Activated T-cell treated with anti-CD3 and anti-CD28 coated beads, Interleukin-2, amount 50 U/mL, for 48 hours (primary cell): ENCODE results near the gene UBXN11.
A peak's percentile ranks its signal among the peaks of the same experiment; 100 is the strongest.
"Not testable (repeated sequence)": the region's sequence is repeated elsewhere in the genome, so short reads cannot be mapped to it uniquely, and the experiment has no call there.

Experiments used
- DNase-seq, 2 experiments: peaks; one replicate each; pipeline ENCODE4 v3.0.0-alpha.2; 2020

Gene UBXN11

GRCh38 chr1:26336477-26337205, 30.2 kb upstream of the UBXN11 start:
- DNase-seq: peak; percentile 90 to 92

DNA sequence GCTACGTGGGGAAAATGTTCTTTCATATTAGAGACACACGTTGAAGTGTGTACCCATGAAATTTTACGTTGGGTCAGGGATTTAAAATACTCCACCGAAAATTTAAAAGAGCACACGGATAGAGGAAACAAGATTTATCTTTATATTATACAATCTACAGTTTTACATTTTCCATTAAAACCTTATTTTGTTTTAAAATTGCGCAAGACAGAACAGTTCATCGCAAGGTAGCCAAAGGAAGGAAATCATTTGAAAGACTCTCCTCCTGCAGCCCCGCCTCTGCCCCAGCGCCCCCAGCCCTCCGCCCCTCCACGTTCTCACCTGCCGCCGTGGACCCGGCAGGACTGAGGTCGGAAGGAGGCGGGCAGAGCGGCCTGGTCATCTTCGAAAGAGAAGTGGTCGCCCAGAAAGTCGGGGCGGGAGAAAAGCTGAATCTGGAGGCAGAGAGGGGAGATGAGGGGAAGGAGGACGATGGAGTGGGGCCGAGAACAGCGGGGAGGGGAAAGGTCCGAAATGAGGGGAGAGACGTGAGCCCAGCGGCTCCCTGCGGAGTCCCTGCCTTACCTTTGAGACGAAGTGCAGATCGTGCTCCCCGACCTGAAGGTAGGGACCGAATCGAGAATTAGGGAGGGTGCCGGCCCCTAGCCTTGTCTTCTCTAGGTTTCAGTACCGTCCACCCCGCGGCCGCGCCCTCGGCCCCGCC, 29.5 kb upstream of the UBXN11 start:
- no peak for DNase-seq

DNA sequence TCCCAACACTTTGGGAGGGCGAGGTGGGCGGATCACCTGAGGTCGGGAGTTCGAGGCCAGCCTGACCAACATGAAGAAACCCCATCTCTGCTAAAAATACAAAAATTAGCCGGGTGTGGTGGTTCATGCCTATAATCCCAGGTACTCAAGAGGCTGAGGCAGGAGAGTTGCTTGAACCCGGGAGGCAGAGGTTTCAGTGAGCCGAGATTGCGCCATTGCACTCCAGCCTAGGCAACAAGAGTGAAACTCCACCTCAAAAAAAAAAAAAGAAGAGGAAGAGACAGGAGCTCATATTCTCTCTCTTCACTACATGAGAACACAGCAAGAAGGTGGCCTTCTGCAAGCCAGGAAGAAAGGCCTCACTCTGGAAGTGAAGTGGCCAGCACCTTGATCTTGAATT, 26.9 kb upstream of the UBXN11 start:
- DNase-seq: not testable (repeated sequence)

GRCh38 chr1:26330276-26330675, 23.8 kb upstream of the UBXN11 start:
- DNase-seq: no peak

- DNase-seq: not testable (repeated sequence)
Measured at GRCh38 chr1:26329380-26329779, 22.9 kb upstream of the UBXN11 start.

DNA sequence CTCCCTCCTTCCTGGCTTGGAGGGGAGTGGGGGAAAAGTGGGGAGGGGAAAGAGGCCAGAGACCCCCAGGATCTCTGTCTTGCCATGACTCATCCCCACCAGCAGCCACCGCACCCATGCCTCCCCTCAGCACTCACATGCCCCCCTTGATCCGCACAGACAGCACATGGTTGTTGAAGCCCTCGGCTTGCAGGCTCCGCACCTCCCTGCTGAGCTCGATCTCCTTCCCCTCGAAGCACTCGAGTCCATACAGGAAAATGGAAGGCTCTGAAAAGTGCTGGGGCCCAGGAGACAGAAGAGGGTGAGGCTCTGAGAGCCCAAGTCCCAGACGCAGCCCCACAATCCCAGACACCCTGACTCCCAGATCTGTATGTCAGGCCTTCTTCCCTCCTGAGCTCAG, 22.2 kb upstream of the UBXN11 start:
- no peak for DNase-seq

GRCh38 chr1:26327956-26328362, 21.5 kb upstream of the UBXN11 start:
- no peak for DNase-seq

GRCh38 chr1:26324550-26324949, 18.1 kb upstream of the UBXN11 start:
- no peak for DNase-seq

- DNase-seq: no peak
Measured at GRCh38 chr1:26323382-26323781, 16.9 kb upstream of the UBXN11 start.

DNA sequence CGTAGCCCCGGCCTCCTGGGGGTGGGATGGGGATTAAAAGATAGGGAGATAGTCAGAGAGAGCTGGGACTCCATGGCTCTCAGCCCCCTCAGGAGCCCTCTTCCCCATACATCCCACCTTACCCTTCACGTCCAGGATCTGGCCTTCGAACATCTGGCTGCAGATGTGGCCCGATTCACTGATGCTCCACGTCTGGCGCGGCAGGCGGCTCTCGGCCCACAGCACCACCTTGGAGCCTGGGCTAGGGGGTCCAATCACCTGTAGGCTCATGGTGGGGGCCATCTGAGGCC, 15.6 kb upstream of the UBXN11 start:
- DNase-seq: no peak

DNA sequence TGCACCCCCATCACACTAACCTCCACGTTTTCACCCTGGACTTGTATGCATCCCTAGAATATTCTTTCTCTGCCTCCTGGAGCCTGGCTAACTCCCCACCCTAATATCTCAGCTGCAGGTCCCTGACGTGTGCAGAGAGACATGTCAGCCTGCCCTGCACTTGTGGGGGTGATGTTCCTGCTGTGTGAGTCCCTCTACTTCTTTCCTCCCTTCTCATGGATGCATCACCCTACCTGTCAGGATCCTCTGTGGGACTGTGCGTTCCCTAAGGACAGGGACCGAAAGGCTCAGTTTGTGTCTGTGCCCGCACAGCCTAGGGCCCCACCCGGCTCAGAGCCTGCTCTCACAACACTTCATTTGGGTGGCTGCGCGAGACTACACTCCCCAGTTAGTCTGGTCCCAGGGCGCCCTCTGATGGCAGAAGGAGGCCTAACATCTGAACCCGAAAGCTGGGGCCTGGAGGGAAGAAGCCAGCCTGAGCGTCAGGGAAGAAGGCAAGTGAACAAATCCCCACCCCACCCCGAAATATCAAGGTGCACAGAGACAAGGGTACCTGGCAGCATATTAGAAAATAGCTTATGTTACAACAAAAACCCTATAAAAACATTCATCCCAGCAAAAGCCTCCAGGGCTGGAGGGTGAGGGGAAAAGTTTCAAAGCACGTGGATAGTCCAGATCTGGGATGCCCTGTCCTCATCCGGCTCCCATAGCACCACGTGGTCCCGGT, 15.0 kb upstream of the UBXN11 start:
- peak; percentile 99 to 100 for DNase-seq

DNA sequence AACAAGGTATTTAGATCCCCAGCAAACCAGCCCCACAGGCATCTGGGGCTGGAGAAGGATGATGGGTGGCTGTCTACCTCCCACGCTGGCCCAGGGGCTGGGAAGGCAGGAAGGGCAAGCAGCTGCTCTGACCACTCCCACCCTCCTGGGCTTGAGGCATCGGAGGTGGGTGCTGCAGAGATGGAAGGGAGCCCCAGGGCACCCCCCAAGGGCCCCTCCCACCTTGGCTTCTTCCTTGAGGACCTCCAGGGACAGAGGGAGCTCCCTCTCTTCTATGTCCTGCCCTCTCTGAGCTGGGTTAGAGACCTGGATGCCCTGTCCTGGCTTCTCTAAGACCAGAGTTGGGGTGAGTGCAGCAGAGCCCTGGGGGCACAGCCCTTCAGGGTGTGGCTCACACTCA, 14.5 kb upstream of the UBXN11 start:
- peak in 1 of 2 experiments; percentile 26 for DNase-seq

DNA sequence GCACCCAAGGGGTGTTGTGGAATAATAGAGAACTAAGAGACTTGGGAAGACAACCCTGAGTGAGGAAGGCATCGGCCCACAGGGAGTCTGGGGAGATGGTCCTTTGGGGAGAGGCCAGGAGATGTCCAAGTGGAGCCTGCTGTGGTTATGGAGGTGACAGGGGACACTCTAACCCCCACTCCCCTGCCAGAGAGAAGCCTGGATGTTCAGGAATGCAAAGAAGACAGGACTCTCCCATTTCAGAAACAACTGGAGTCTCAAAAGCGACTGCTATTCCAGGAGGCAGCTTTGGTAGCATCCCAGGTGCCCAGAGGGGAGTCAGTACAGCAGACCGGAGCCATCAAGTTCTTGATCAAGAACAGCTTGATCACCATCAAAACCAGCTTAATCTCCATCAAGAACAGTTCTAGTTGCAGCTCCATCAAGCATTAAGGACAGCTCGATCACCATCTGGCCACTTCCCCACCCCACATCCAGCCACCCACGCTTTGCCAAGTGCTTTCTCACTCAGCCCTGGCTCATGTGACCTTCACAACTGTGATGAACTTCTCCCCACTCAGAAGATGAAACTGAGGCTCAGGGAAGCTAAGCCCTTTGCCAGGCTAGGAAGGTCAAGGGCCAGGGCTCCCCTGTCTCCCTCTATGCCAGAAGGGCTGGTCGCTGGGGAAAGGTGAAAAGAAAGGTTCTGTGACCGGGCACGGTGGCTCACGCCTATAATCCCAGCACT, 12.1 kb upstream of the UBXN11 start:
- peak; percentile 72 to 75 for DNase-seq

- DNase-seq: peak; percentile 78 to 79
Measured at GRCh38 chr1:26317612-26318337, 11.3 kb upstream of the UBXN11 start, which contains the start of gene CD52. Gene CD52, plus strand, starts transcription at chr1:26317958. Its CDS starts 60 bp downstream, at chr1:26318018.

- DNase-seq: no peak
Measured at GRCh38 chr1:26317146-26317545, 10.7 kb upstream of the UBXN11 start.

DNA sequence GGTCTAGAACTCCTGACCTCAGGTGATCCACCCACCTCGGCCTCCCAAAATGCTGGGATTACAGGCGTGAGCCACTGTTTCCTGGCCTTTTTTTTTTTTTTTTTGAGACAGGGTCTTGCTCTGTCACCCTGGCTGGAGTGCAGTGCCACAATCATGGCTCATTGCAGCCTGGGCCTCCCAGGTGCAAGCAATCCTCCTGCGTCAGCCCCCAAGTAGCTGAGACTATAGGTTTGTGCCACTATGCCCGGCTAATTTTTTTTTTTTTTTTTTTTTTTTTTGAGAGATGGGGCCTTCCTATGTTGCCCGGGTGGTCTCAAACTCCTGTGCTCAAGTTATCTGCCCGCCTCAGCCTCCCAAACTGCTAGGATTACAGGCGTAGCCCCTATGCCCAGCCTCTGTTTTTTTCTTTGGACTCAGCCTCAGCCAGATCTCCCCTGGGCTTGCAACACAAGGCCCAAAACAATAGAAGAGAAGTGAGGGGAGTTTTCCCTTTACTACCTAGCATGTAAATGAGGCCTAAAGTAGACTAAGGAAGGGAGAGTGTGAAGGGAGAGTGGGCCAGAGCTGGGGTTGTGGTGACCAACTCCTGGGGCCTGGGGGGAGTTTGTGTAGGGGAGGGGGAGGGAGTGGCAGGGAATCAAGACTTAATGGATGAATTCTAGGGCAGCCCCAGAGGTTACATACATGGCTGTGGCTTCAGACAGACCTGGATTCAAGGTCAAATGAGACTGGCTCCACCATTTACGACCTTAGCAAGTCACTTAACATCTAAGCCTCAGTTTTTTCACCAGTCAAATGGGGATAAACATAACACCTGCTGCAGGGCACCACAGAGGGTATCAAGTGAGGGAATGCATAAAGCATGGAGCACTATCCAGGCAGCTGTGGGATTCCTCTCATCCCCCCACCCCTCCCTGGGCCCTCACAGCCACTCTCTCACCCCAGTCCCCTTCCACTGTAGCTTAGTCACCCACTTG, 9.7 kb upstream of the UBXN11 start:
- DNase-seq: no peak

DNA sequence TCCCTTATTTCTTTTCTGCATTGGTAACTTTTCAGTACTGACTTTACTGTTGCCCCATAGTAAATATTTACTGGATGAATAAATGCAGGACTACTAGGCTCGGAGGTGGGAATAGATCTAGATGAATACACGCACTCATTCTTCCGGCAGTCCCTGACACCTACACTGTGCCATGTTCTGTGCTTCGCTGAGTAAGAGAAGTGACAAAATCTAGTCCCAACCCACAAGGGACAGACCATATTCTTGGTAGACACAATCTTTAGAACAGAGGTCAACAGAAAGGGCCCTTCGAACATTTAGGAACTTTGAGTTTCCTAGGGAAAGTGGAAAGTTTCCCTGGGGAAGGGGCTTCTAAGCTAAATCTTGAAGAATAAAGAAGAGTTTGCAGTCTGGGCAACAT, 8.1 kb upstream of the UBXN11 start:
- DNase-seq: no peak

- DNase-seq: peak; percentile 57 to 61
Measured at GRCh38 chr1:26307966-26308899, 1.8 kb upstream of the UBXN11 start.

GRCh38 chr1:26307363-26307781, 936 bp upstream of the UBXN11 start:
- no peak for DNase-seq

- peak; percentile 28 to 29 for DNase-seq
Measured at GRCh38 chr1:26305667-26306289, 658 bp downstream of the UBXN11 start.
